Tibial artery (tissue), 4 donors: ENCODE results near the gene RPS6KA6.

ENCODE experiments used
- DNase-seq, 2 donors: peaks; one replicate each; pipeline ENCODE4 v3.0.0-alpha.2; 2019
- H3K27ac ChIP-seq, 2 donors: fragments of 200-600 bp; sonication (generic) in 1 of 2; 1 replicate in 1 of 2; 2 replicates in 1 of 2; pipeline ENCODE4 v1.5.1; 2018 to 2019; ENCODE audit warnings: mild to moderate bottlenecking in 1 of 2
- H3K27me3 ChIP-seq, 2 donors: fragments of 200-600 bp; sonication (generic) in 1 of 2; one replicate each; pipeline versions ENCODE4 v1.5.1 to v1.6.0; 2016 to 2019
- H3K36me3 ChIP-seq, 3 donors: fragments of 200-600 bp; sonication (generic) in 2 of 3; one replicate each; pipeline ENCODE4 v1.5.1; 2016 to 2019; ENCODE audit warnings: mild to moderate bottlenecking in 2 of 3
- H3K4me1 ChIP-seq, 4 donors: fragments of 200-600 bp; sonication (generic) in 2 of 4; 1 replicate in 3 of 4; 2 replicates in 1 of 4; pipeline ENCODE4 v1.5.1; 2016 to 2019
- H3K4me3 ChIP-seq, 2 donors: fragments of 200-600 bp; sonication (generic) in 1 of 2; 1 replicate in 1 of 2; 2 replicates in 1 of 2; pipeline ENCODE4 v1.5.1; 2018 to 2019; ENCODE audit warnings: mild to moderate bottlenecking in 2 of 2
- H3K9me3 ChIP-seq, 3 donors: fragments of 200-600 bp; sonication (generic) in 1 of 3; one replicate each; pipeline ENCODE4 v1.5.1; 2016 to 2019
- intact Hi-C: fragments of 100-400 bp; cut with DNase I; formaldehyde crosslinking; loops from one replicate; pipeline ENCODE4 v1.15.0; 2023; ENCODE audit warnings: low total_unique reads
- TF ChIP-seq, protein P1 (sequence below), 2 experiments: fragments of 200-600 bp in 1 of 2; fragments of 450-650 bp in 1 of 2; IDR thresholded peaks; one replicate each; pipeline ENCODE4 v1.5.1; 2017 to 2019; ENCODE audit warnings: antibody characterized with exemption in 2 of 2, mild to moderate bottlenecking in 1 of 2, moderate library complexity in 1 of 2

Gene RPS6KA6

DNA sequence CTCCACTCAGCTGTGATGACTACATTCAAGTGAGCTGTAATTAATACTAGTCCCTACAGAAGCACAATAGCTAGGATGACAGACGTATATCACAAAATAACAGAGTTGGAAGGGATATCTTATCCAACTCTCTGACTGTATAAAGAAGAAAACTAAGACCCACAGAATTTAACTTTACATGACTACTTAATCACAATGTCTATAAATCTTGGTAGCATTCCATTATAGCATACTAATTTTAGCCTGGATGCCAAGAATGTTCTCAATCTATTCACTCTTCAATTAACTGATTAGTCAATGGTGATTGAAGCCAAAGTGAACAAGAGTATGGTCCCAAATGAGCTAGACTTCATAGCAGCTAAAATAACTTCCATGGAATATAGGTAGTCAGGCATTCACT lies 31.2 kb downstream of the RPS6KA6 start:
- H3K4me1 ChIP-seq: no peaks in the 10 kb centered on the region
- no peak for DNase-seq
- H3K36me3 ChIP-seq: peaks cover 0 to 3% (median 0%) of the 10 kb centered on the region in 3 donors
- intact Hi-C loops: no loop called here
- no peak overlapping the region for H3K4me3 ChIP-seq
- TF ChIP-seq, protein P1, sequence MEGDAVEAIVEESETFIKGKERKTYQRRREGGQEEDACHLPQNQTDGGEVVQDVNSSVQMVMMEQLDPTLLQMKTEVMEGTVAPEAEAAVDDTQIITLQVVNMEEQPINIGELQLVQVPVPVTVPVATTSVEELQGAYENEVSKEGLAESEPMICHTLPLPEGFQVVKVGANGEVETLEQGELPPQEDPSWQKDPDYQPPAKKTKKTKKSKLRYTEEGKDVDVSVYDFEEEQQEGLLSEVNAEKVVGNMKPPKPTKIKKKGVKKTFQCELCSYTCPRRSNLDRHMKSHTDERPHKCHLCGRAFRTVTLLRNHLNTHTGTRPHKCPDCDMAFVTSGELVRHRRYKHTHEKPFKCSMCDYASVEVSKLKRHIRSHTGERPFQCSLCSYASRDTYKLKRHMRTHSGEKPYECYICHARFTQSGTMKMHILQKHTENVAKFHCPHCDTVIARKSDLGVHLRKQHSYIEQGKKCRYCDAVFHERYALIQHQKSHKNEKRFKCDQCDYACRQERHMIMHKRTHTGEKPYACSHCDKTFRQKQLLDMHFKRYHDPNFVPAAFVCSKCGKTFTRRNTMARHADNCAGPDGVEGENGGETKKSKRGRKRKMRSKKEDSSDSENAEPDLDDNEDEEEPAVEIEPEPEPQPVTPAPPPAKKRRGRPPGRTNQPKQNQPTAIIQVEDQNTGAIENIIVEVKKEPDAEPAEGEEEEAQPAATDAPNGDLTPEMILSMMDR (IDR thresholded peaks at IDR 0.05): no peak
- no peaks in the 10 kb centered on the region for H3K27me3 ChIP-seq
- H3K27ac ChIP-seq: no peak overlapping the region
- no peaks in the 10 kb centered on the region for H3K9me3 ChIP-seq

DNA sequence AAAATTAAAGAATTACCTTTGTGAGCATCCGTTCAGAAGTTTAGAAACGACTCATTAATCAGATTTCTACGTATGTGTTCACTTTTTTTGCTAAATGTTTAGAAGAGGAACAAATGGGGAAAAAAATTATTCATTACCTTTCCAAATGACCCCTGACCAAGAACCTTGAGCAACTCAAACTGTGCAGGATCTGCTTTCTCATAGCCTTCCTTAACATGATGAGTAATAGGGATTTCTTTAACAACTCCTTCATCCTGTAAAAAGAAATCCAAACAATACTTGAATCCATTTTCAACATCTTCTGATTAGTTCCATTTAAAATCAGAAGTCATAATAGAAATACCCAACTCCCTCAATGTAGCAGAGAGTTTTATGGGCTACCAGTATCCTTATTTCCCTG lies 32.1 kb downstream of the RPS6KA6 start:
- DNase-seq: no peak
- H3K27ac ChIP-seq: no peak overlapping the region
- no peaks in the 10 kb centered on the region for H3K4me1 ChIP-seq
- no peaks in the 10 kb centered on the region for H3K27me3 ChIP-seq
- no peaks in the 10 kb centered on the region for H3K9me3 ChIP-seq
- intact Hi-C loops: no loop called here
- TF ChIP-seq, protein P1 (IDR thresholded peaks at IDR 0.05): no peak
- H3K36me3 ChIP-seq: peaks cover 0 to 3% (median 0%) of the 10 kb centered on the region in 3 donors
- no peak overlapping the region for H3K4me3 ChIP-seq

DNA sequence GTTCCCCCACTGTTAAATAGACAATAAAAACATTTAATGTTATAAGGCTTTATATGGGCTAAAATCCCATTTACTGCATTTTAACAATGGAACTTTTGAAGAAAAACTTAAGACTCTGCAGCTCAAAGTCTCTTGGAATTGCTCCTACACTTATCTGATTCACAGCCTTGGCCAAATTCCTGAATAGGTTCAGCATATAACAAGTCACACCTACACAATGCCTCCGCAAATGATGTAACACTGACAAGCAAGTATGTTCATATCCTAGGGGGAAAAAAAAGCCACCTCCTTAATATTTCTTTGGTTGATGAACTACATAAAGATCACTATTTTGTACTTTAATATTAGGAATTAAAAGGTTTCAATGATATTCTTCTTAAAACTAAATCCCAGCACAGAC lies 34.5 kb downstream of the RPS6KA6 start:
- H3K27me3 ChIP-seq: no peaks in the 10 kb centered on the region
- TF ChIP-seq, protein P1 (IDR thresholded peaks at IDR 0.05): no peak
- no peaks in the 10 kb centered on the region for H3K4me1 ChIP-seq
- no peaks in the 10 kb centered on the region for H3K9me3 ChIP-seq
- no peak for DNase-seq
- no peak overlapping the region for H3K27ac ChIP-seq
- no peak overlapping the region for H3K4me3 ChIP-seq
- peaks cover 0 to 3% (median 0%) of the 10 kb centered on the region in 3 donors for H3K36me3 ChIP-seq
- intact Hi-C loops: no loop called here

DNA sequence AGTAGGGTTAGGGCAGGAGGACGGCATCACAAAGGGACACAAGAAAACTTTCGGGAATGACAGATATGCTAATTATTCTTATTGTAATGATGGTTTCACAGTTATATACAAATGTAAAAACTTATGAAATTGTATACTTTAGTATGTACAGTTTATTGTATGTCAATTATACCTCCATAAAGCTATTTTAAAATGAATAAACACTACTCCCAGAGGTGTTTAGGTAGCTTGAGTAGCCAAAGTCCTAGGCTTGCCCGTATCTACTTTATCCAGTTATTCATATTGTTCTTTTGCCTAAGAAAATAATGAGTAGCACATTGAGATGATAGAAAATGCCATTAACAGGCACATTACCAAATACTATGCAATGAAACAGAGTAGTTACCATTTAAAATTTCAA lies 43.0 kb downstream of the RPS6KA6 start:
- TF ChIP-seq, protein P1 (IDR thresholded peaks at IDR 0.05): no peak
- no peaks in the 10 kb centered on the region for H3K4me1 ChIP-seq
- no peak overlapping the region for H3K27ac ChIP-seq
- no peak overlapping the region for H3K4me3 ChIP-seq
- H3K9me3 ChIP-seq: no peaks in the 10 kb centered on the region
- no peak for DNase-seq
- intact Hi-C loops: no loop called here
- no peaks in the 10 kb centered on the region for H3K36me3 ChIP-seq
- H3K27me3 ChIP-seq: no peaks in the 10 kb centered on the region

DNA sequence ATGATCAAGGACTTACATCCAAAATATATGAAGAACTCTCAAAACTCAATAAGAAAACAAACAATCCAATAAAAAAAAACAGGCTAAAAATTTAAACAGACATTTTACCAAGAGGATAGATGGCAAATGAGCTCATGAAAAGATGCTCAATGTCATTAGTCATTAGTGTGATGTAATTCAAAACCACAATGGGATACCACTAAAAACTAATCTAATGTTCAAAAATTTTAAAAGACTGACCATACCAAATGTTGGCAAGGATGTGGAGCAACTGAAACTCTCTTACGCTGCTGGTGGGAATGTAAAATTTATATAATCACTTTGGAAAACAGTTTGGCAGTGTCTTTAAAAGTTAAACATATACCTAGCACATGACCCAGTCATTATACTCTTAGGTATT lies 43.7 kb downstream of the RPS6KA6 start:
- Histone ChIP-seq H3K4me1 (no peaks in the 10 kb centered on the region), H3K9me3 (no peaks in the 10 kb centered on the region), H3K4me3 (no peak overlapping the region), H3K27ac (no peak overlapping the region), H3K27me3 (no peaks in the 10 kb centered on the region), H3K36me3 (no peaks in the 10 kb centered on the region)
- intact Hi-C loops: no loop called here
- TF ChIP-seq, protein P1 (IDR thresholded peaks at IDR 0.05): no peak
- DNase-seq: no peak

DNA sequence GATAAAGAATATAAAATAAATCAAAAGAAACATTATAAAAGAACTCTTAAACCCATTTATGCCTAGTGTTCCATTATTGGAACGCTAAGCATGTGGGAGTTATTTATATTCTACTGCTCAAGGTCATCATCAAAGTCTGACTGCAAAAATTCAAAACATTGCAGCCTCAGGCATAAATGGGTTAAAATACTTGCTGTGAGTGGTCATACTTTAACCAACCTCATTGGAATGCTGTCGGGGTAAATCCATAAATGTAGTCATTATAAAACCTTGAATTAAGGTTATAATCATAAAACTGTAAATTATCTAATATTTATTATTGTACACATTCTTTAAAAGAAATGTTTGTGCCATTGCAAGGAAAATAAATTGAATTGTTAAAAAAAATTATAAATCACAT lies 55.0 kb downstream of the RPS6KA6 start:
- H3K4me1 ChIP-seq: no peaks in the 10 kb centered on the region
- H3K27ac ChIP-seq: no peak overlapping the region
- TF ChIP-seq, protein P1 (IDR thresholded peaks at IDR 0.05): no peak
- no peak overlapping the region for H3K4me3 ChIP-seq
- H3K36me3 ChIP-seq: no peaks in the 10 kb centered on the region
- DNase-seq: no peak
- intact Hi-C loops: no loop called here
- no peaks in the 10 kb centered on the region for H3K27me3 ChIP-seq
- no peaks in the 10 kb centered on the region for H3K9me3 ChIP-seq
